HepG2 (cell line): Measurements from ENCODE around the gene MYCBPAP. TPM values are rescaled to one million over a fixed set of nuclear protein-coding genes. Genes with fewer than 3 reads are reported as not detected.

Experiments
- BCL6 ChIP-seq: IDR thresholded peaks from 2 replicates; pipeline ENCODE4 v1.6.1; 2016; ENCODE audit warnings: missing genetic modification reagents, missing compliant biosample characterization
- FOXA3 ChIP-seq: IDR thresholded peaks from 2 replicates; pipeline ENCODE4 v1.6.1; 2016; ENCODE audit warnings: missing genetic modification reagents, missing compliant biosample characterization
- HMGA1 ChIP-seq: sonication (generic); formaldehyde crosslinking; conservative IDR thresholded peaks from 2 replicates; pipeline ENCODE4 v1.4.0; 2020; ENCODE audit warnings: missing genetic modification reagents
- HNRNPL ChIP-seq: fragments of 200-400 bp; formaldehyde crosslinking; IDR thresholded peaks from 2 replicates; pipeline ENCODE4 v1.6.1; 2017; ENCODE audit warnings: mild to moderate bottlenecking, low read depth, low read length
- KLF16 ChIP-seq, 2 experiments: sonication (generic) in 1 of 2; formaldehyde crosslinking in 1 of 2; IDR thresholded peaks; 2 replicates each; pipeline versions ENCODE4 v1.6.1 to v1.8.0; 2016 to 2023; ENCODE audit warnings: missing genetic modification reagents in 2 of 2, missing compliant biosample characterization in 1 of 2
- MED8 ChIP-seq: sonication (generic); formaldehyde crosslinking; IDR thresholded peaks from 2 replicates; pipeline ENCODE4 v1.8.1; 2023; ENCODE audit warnings: mild to moderate bottlenecking, missing genetic modification reagents; ENCODE audit not compliant: insufficient replicate concordance
- MTA1 ChIP-seq: sonication (generic); formaldehyde crosslinking; IDR thresholded peaks from 2 replicates; pipeline ENCODE4 v1.4.0; 2020; ENCODE audit warnings: missing genetic modification reagents, mild to moderate bottlenecking, borderline replicate concordance
- PITX1 ChIP-seq: sonication (generic); formaldehyde crosslinking; IDR thresholded peaks from 2 replicates; pipeline ENCODE4 v1.5.1; 2020; ENCODE audit warnings: mild to moderate bottlenecking, missing genetic modification reagents
- PLRG1 ChIP-seq: fragments of 450-650 bp; conservative IDR thresholded peaks from 2 replicates; pipeline ENCODE4 v1.6.1; 2016
- RBM22 ChIP-seq: fragments of 200-400 bp; formaldehyde crosslinking; optimal IDR thresholded peaks from 2 replicates; pipeline ENCODE3; 2017; ENCODE audit warnings: mild to moderate bottlenecking, low read length, moderate library complexity
- TMF1 ChIP-seq: sonication (generic); formaldehyde crosslinking; IDR thresholded peaks from 2 replicates; pipeline ENCODE4 v1.8.1; 2022; ENCODE audit warnings: low read depth, missing genetic modification reagents
- ZC3H4 ChIP-seq: sonication (generic); formaldehyde crosslinking; IDR thresholded peaks from 2 replicates; pipeline ENCODE4 v1.4.0; 2020; ENCODE audit warnings: missing genetic modification reagents, borderline replicate concordance
- ZEB1 ChIP-seq: IDR thresholded peaks from 2 replicates; pipeline ENCODE4 v1.6.1; 2012; ENCODE audit warnings: mild to moderate bottlenecking, low read depth, inconsistent platforms; ENCODE audit not compliant: insufficient replicate concordance
- ZNF441 ChIP-seq: sonication (generic); formaldehyde crosslinking; IDR thresholded peaks from 2 replicates; pipeline ENCODE4 v1.7.0; 2021; ENCODE audit warnings: missing genetic modification reagents, borderline replicate concordance
- ZNF496 ChIP-seq: sonication (generic); formaldehyde crosslinking; IDR thresholded peaks from 2 replicates; pipeline ENCODE4 v1.8.1; 2023; ENCODE audit warnings: mild to moderate bottlenecking, moderate library complexity, missing genetic modification reagents; ENCODE audit not compliant: insufficient replicate concordance
- polyA plus RNA-seq, 8 experiments: library from polyadenylated mRNA; depleted of rRNA in 3 of 8; stranded (reverse) in 7 of 8; unstranded in 1 of 8; fragments of >200 nt; fragmentation: Illumina TruSeq in 4 of 8; extraction: Trizol in 4 of 8; gene quantifications; 2 replicates each; pipeline versions ENCODE4 v1.2.1 to v1.2.3, GENCODE V29; 2011 to 2016; ENCODE audit warnings: low read depth in 4 of 8, missing spikeins in 1 of 8, mixed read lengths in 1 of 8; ENCODE audit not compliant: insufficient read depth in 1 of 8
- total RNA-seq, 5 experiments: library from RNA; depleted of rRNA; stranded (reverse); fragments of >200 nt; fragmentation: Illumina TruSeq; extraction: Trizol; gene quantifications; 2 replicates each; pipeline ENCODE4 v1.2.3, GENCODE V29; 2016; ENCODE audit warnings: low read depth in 1 of 5
- TF ChIP-seq, protein P1 (sequence below): sonication (generic); formaldehyde crosslinking; IDR thresholded peaks from 2 replicates; pipeline ENCODE4 v1.4.0; 2020; ENCODE audit warnings: missing genetic modification reagents
- TF ChIP-seq, protein P2 (sequence below): IDR thresholded peaks from 2 replicates; pipeline ENCODE4 v1.6.1; 2016; ENCODE audit warnings: low read depth, missing genetic modification reagents, missing compliant biosample characterization
- TF ChIP-seq, protein P3 (sequence below): sonication (generic); formaldehyde crosslinking; IDR thresholded peaks from 2 replicates; pipeline ENCODE4 v1.5.0; 2020; ENCODE audit warnings: missing genetic modification reagents

MYCBPAP gene
- total and polyA plus RNA-seq, 2 of the 13 experiments (the other 11 are each of a cell fraction or from before 2014, with no cell fraction given): 0.22 to 0.24 TPM

DNA sequence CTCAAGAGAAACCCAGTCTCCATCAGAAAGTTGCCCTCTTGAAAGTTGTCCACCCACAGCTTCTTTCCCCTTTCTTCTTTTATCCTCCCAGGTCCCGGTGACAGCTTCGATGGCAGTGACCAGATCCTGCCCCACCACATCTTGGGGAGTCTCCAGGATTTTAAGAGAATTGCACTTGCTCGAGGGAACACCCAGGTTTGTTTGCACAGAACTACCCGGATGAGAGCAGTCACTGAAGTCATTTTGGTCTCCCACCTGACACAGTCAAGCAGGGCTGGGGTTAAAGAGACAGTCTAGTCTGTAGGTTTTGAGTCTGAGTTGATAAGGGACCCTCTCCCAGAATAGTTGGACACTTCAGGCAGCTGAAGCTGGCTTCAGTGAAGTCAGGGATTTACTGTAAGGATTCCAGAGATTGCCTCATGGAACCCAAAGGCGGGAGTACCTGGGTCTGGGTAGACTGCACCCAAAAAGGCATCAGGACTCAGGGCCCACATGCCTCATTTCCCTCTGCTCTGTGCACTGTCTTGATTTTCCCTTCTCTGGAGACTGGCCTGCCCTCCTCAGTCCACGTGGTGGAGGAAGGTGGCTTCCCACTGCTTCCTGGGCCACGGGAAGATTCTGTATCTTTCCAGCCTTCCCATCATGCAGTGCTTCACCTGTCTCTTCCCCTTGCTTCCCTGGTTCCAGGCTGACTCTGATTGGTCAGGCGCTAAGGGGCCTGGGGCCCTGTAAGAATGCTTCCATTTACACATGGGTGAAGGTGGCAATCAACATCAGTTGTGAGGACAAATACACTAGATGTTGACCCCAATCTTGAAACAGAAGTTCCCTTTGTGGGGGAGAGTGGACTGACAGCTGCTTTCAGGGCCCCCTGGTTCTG lies 9.5 kb downstream of the MYCBPAP start (continued):
- TF ChIP-seq, protein P1, sequence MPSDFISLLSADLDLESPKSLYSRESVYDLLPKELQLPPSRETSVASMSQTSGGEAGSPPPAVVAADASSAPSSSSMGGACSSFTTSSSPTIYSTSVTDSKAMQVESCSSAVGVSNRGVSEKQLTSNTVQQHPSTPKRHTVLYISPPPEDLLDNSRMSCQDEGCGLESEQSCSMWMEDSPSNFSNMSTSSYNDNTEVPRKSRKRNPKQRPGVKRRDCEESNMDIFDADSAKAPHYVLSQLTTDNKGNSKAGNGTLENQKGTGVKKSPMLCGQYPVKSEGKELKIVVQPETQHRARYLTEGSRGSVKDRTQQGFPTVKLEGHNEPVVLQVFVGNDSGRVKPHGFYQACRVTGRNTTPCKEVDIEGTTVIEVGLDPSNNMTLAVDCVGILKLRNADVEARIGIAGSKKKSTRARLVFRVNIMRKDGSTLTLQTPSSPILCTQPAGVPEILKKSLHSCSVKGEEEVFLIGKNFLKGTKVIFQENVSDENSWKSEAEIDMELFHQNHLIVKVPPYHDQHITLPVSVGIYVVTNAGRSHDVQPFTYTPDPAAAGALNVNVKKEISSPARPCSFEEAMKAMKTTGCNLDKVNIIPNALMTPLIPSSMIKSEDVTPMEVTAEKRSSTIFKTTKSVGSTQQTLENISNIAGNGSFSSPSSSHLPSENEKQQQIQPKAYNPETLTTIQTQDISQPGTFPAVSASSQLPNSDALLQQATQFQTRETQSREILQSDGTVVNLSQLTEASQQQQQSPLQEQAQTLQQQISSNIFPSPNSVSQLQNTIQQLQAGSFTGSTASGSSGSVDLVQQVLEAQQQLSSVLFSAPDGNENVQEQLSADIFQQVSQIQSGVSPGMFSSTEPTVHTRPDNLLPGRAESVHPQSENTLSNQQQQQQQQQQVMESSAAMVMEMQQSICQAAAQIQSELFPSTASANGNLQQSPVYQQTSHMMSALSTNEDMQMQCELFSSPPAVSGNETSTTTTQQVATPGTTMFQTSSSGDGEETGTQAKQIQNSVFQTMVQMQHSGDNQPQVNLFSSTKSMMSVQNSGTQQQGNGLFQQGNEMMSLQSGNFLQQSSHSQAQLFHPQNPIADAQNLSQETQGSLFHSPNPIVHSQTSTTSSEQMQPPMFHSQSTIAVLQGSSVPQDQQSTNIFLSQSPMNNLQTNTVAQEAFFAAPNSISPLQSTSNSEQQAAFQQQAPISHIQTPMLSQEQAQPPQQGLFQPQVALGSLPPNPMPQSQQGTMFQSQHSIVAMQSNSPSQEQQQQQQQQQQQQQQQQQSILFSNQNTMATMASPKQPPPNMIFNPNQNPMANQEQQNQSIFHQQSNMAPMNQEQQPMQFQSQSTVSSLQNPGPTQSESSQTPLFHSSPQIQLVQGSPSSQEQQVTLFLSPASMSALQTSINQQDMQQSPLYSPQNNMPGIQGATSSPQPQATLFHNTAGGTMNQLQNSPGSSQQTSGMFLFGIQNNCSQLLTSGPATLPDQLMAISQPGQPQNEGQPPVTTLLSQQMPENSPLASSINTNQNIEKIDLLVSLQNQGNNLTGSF (CRISPR knock-in tag): no peak
- TF ChIP-seq MED8 (CRISPR knock-in tag): peak; percentile 42
- TF ChIP-seq PITX1 (CRISPR knock-in tag): no peak
- no peak for TF ChIP-seq KLF16 (CRISPR knock-in tag; IDR thresholded peaks at IDR 0.05)
- TF ChIP-seq ZNF496 (CRISPR knock-in tag): no peak
- TF ChIP-seq RBM22: no peak
- TF ChIP-seq BCL6 (CRISPR knock-in tag): no peak
- TF ChIP-seq HNRNPL: no peak
- TF ChIP-seq ZNF441 (CRISPR knock-in tag): no peak
- TF ChIP-seq ZC3H4: no peak
- TF ChIP-seq ZEB1: no peak
- TF ChIP-seq, protein P2, sequence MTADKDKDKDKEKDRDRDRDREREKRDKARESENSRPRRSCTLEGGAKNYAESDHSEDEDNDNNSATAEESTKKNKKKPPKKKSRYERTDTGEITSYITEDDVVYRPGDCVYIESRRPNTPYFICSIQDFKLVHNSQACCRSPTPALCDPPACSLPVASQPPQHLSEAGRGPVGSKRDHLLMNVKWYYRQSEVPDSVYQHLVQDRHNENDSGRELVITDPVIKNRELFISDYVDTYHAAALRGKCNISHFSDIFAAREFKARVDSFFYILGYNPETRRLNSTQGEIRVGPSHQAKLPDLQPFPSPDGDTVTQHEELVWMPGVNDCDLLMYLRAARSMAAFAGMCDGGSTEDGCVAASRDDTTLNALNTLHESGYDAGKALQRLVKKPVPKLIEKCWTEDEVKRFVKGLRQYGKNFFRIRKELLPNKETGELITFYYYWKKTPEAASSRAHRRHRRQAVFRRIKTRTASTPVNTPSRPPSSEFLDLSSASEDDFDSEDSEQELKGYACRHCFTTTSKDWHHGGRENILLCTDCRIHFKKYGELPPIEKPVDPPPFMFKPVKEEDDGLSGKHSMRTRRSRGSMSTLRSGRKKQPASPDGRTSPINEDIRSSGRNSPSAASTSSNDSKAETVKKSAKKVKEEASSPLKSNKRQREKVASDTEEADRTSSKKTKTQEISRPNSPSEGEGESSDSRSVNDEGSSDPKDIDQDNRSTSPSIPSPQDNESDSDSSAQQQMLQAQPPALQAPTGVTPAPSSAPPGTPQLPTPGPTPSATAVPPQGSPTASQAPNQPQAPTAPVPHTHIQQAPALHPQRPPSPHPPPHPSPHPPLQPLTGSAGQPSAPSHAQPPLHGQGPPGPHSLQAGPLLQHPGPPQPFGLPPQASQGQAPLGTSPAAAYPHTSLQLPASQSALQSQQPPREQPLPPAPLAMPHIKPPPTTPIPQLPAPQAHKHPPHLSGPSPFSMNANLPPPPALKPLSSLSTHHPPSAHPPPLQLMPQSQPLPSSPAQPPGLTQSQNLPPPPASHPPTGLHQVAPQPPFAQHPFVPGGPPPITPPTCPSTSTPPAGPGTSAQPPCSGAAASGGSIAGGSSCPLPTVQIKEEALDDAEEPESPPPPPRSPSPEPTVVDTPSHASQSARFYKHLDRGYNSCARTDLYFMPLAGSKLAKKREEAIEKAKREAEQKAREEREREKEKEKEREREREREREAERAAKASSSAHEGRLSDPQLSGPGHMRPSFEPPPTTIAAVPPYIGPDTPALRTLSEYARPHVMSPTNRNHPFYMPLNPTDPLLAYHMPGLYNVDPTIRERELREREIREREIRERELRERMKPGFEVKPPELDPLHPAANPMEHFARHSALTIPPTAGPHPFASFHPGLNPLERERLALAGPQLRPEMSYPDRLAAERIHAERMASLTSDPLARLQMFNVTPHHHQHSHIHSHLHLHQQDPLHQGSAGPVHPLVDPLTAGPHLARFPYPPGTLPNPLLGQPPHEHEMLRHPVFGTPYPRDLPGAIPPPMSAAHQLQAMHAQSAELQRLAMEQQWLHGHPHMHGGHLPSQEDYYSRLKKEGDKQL: no peak
- no peak for TF ChIP-seq PLRG1
- TF ChIP-seq HMGA1 (CRISPR knock-in tag): no peak
- TF ChIP-seq, protein P3, sequence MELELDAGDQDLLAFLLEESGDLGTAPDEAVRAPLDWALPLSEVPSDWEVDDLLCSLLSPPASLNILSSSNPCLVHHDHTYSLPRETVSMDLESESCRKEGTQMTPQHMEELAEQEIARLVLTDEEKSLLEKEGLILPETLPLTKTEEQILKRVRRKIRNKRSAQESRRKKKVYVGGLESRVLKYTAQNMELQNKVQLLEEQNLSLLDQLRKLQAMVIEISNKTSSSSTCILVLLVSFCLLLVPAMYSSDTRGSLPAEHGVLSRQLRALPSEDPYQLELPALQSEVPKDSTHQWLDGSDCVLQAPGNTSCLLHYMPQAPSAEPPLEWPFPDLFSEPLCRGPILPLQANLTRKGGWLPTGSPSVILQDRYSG (CRISPR knock-in tag): no peak
- no peak for TF ChIP-seq MTA1
- TF ChIP-seq TMF1: no peak
- TF ChIP-seq FOXA3: no peak
